IMR-90 (cell line): ENCODE measurements around the gene ALPK3. TPM values are rescaled to one million over a fixed set of nuclear protein-coding genes. Genes with fewer than 3 reads are reported as not detected.

Source experiments
- ATAC-seq: fragments of 200-7000 bp; cut with Tn5 transposase; 2 replicates; pipeline ENCODE4 v1.9.1; 2020; ENCODE audit warnings: low read depth, mild to moderate bottlenecking, moderate library complexity
- BruUV-seq: library from RNA; stranded (reverse); fragments of 400-500 nt; replicated peaks from 2 replicates; lab custom pipeline; 2021; lab: Mats Ljungman, UMichigan
- CTCF ChIA-PET: fragments of 300-600 bp; formaldehyde crosslinking; extraction: SDS; loops from one replicate; lab custom pipeline; 2021; ENCODE audit warnings: antibody characterized with exemption; lab: Yijun Ruan, JAX
- POLR2A ChIA-PET: fragments of 300-600 bp; sonication (Branson Sonifier 250); formaldehyde crosslinking; loops from one replicate; lab custom pipeline; 2022; ENCODE audit warnings: antibody characterized with exemption; ENCODE audit not compliant: unreplicated experiment; lab: Charles Lee
- DNase-seq: peaks from one replicate; pipeline ENCODE4 v3.0.0; 2013
- H2AFZ ChIP-seq: replicated peaks from 2 replicates; pipeline ENCODE3; 2013; ENCODE audit warnings: low read length, mild to moderate bottlenecking; ENCODE audit not compliant: poor library complexity
- H2AK5ac ChIP-seq: 2 replicates; pipeline ENCODE4 v1.6.1; 2013; ENCODE audit warnings: low read depth, low read length, inconsistent platforms
- H2AK9ac ChIP-seq: replicated peaks from 2 replicates; pipeline ENCODE3; 2013; ENCODE audit warnings: mild to moderate bottlenecking, low read depth, low read length, moderate library complexity; ENCODE audit not compliant: poor library complexity
- H2BK120ac ChIP-seq: 2 replicates; pipeline ENCODE4 v1.6.1; 2013; ENCODE audit warnings: low read depth, low read length, inconsistent platforms
- H2BK15ac ChIP-seq: 3 replicates; pipeline ENCODE4 v1.6.1; 2013; ENCODE audit warnings: low read depth, low read length, inconsistent platforms
- H2BK20ac ChIP-seq: 2 replicates; pipeline ENCODE4 v1.6.1; 2013; ENCODE audit warnings: low read depth, mild to moderate bottlenecking, inconsistent platforms, low read length, moderate library complexity
- H2BK5ac ChIP-seq: 2 replicates; pipeline ENCODE4 v1.6.1; 2013; ENCODE audit warnings: mild to moderate bottlenecking, low read depth, low read length, inconsistent platforms; ENCODE audit not compliant: poor library complexity, severe bottlenecking
- H3K14ac ChIP-seq: replicated peaks from 2 replicates; pipeline ENCODE4 v1.6.1; 2013; ENCODE audit warnings: low read depth, low read length, inconsistent platforms
- H3K18ac ChIP-seq: 2 replicates; pipeline ENCODE4 v1.6.1; 2013; ENCODE audit warnings: low read depth, low read length, control low read depth
- H3K23ac ChIP-seq: 2 replicates; pipeline ENCODE4 v1.6.1; 2013; ENCODE audit warnings: low read depth, low read length, inconsistent platforms
- H3K27ac ChIP-seq: 2 replicates; pipeline ENCODE4 v1.5.1; 2013; ENCODE audit warnings: mild to moderate bottlenecking, control low read depth, low read length; ENCODE audit not compliant: insufficient read depth
- H3K27me3 ChIP-seq: 2 replicates; pipeline ENCODE4 v1.6.1; 2013; ENCODE audit warnings: low read length; ENCODE audit not compliant: control insufficient read depth, insufficient read depth
- H3K36me3 ChIP-seq: 2 replicates; pipeline ENCODE4 v1.6.1; 2013; ENCODE audit warnings: low read length, mixed read lengths; ENCODE audit not compliant: control insufficient read depth, insufficient read depth
- H3K4ac ChIP-seq: 2 replicates; pipeline ENCODE4 v1.6.1; 2013; ENCODE audit warnings: low read depth, low read length, inconsistent platforms
- H3K4me1 ChIP-seq: 2 replicates; pipeline ENCODE4 v1.6.1; 2013; ENCODE audit warnings: low read length, mixed read lengths; ENCODE audit not compliant: control insufficient read depth, insufficient read depth
- H3K4me2 ChIP-seq: 2 replicates; pipeline ENCODE4 v1.6.1; 2013; ENCODE audit warnings: low read depth, mild to moderate bottlenecking, control low read depth, low read length, moderate library complexity
- H3K4me3 ChIP-seq: 2 replicates; pipeline ENCODE4 v1.5.1; 2013; ENCODE audit warnings: low read depth, mild to moderate bottlenecking, control low read depth, low read length, moderate library complexity; ENCODE audit not compliant: insufficient read depth
- H3K56ac ChIP-seq: 2 replicates; pipeline ENCODE4 v1.6.1; 2013; ENCODE audit warnings: low read length, inconsistent platforms; ENCODE audit not compliant: insufficient read depth; ENCODE audit errors: extremely low read depth
- H3K79me1 ChIP-seq, 2 experiments: 2 replicates each; pipeline ENCODE4 v1.6.1; 2013; ENCODE audit warnings: low read length in 2 of 2, inconsistent platforms in 1 of 2, low read depth in 1 of 2
- H3K9ac ChIP-seq: 2 replicates; pipeline ENCODE4 v1.6.1; 2013; ENCODE audit warnings: low read depth, low read length, control low read depth
- H3K9me1 ChIP-seq: 2 replicates; pipeline ENCODE4 v1.6.1; 2013; ENCODE audit warnings: low read length, inconsistent platforms; ENCODE audit not compliant: insufficient read depth
- H3K9me3 ChIP-seq: 2 replicates; pipeline ENCODE4 v1.6.1; 2013; ENCODE audit warnings: low read length; ENCODE audit not compliant: control insufficient read depth, insufficient read depth
- H4K20me1 ChIP-seq: 2 replicates; pipeline ENCODE4 v1.6.1; 2013; ENCODE audit warnings: low read length, inconsistent platforms; ENCODE audit not compliant: insufficient read depth
- H4K5ac ChIP-seq: 2 replicates; pipeline ENCODE4 v1.6.1; 2013; ENCODE audit warnings: mild to moderate bottlenecking, low read depth, low read length, control low read depth
- H4K8ac ChIP-seq, 2 experiments: 2 replicates each; pipeline ENCODE4 v1.6.1; 2013; ENCODE audit warnings: low read depth in 2 of 2, low read length in 2 of 2, control low read depth in 1 of 2, inconsistent platforms in 1 of 2
- H4K91ac ChIP-seq: 2 replicates; pipeline ENCODE4 v1.6.1; 2013; ENCODE audit warnings: low read depth, low read length, inconsistent platforms; ENCODE audit not compliant: insufficient read depth
- BHLHE40 ChIP-seq: fragments of 150-350 bp; IDR thresholded peaks from 2 replicates; pipeline ENCODE4 v1.6.1; 2016; ENCODE audit warnings: mild to moderate bottlenecking, low read depth, low read length
- CEBPB ChIP-seq: IDR thresholded peaks from 2 replicates; pipeline ENCODE4 v1.6.1; 2012; ENCODE audit warnings: low read depth, low read length, improper control_type of control experiment
- CHD1 ChIP-seq: IDR thresholded peaks from 2 replicates; pipeline ENCODE4 v1.6.1; 2012; ENCODE audit warnings: low read depth, low read length, improper control_type of control experiment
- ELK1 ChIP-seq: fragments of 150-350 bp; IDR thresholded peaks from 2 replicates; pipeline ENCODE4 v1.6.1; 2016; ENCODE audit warnings: low read depth, mild to moderate bottlenecking, low read length, moderate library complexity, borderline replicate concordance
- FOS ChIP-seq: fragments of 150-350 bp; IDR thresholded peaks from 2 replicates; pipeline ENCODE4 v1.6.1; 2016; ENCODE audit warnings: low read depth, low read length
- MAFK ChIP-seq: IDR thresholded peaks from 2 replicates; pipeline ENCODE4 v1.6.1; 2012; ENCODE audit warnings: low read depth, low read length, improper control_type of control experiment
- MAZ ChIP-seq: IDR thresholded peaks from 2 replicates; pipeline ENCODE4 v1.6.1; 2012; ENCODE audit warnings: low read depth, mild to moderate bottlenecking, low read length, improper control_type of control experiment, moderate library complexity, borderline replicate concordance
- MXI1 ChIP-seq: IDR thresholded peaks from 2 replicates; pipeline ENCODE4 v1.6.1; 2012; ENCODE audit warnings: low read depth, mild to moderate bottlenecking, low read length, moderate library complexity, borderline replicate concordance
- NFE2L2 ChIP-seq: fragments of 150-350 bp; IDR thresholded peaks from 2 replicates; pipeline ENCODE4 v1.6.1; 2016; ENCODE audit warnings: low read depth, mild to moderate bottlenecking, low read length
- POLR2A ChIP-seq: IDR thresholded peaks from 2 replicates; pipeline ENCODE4 v1.6.1; 2012; ENCODE audit warnings: mild to moderate bottlenecking, low read depth, low read length
- RAD21 ChIP-seq: IDR thresholded peaks from 2 replicates; pipeline ENCODE4 v1.6.1; 2012; ENCODE audit warnings: low read length, improper control_type of control experiment
- RFX5 ChIP-seq: IDR thresholded peaks from 2 replicates; pipeline ENCODE4 v1.8.0; 2012; ENCODE audit warnings: low read depth, mild to moderate bottlenecking, low read length, moderate library complexity
- SMC3 ChIP-seq: fragments of 150-350 bp; IDR thresholded peaks from 2 replicates; pipeline ENCODE4 v1.6.1; 2016; ENCODE audit warnings: low read depth, mild to moderate bottlenecking, antibody characterized with exemption, low read length, moderate library complexity
- USF2 ChIP-seq: fragments of 150-350 bp; IDR thresholded peaks from 2 replicates; pipeline ENCODE4 v1.6.1; 2017; ENCODE audit warnings: mild to moderate bottlenecking, antibody characterized with exemption, low read length, low read depth
- WGBS, 2 experiments: methylation state at CpG; one replicate each; pipeline versions ENCODE4 v1.1.5 to v1.1.7; 2013; ENCODE audit warnings: missing lambda C conversion rate in 2 of 2; ENCODE audit not compliant: insufficient read length in 1 of 2; ENCODE audit errors: extremely low coverage in 2 of 2; 5-methylcytosine and 5-hydroxymethylcytosine counted together
- dilution Hi-C: fragments of 300-500 bp; cut with HindIII; formaldehyde crosslinking; loops from one replicate; pipeline ENCODE4 v1.14.3; 2018; ENCODE audit warnings: low sequenced_read_pairs; ENCODE audit not compliant: unreplicated experiment
- in situ Hi-C: fragments of 300-500 bp; cut with MboI; formaldehyde crosslinking; loops from 3 replicates; pipeline ENCODE4 v1.14.3; 2019; ENCODE audit warnings: low sequenced_read_pairs, inconsistent platforms, mixed read lengths
- intact Hi-C: fragments of 100-400 bp; cut with micrococcal nuclease; formaldehyde crosslinking; loops from 2 replicates; pipeline ENCODE4 v1.10.0; 2022
- polyA plus RNA-seq, 3 experiments: library from polyadenylated mRNA; depleted of rRNA; stranded (reverse); fragments of >200 nt; gene quantifications; 2 replicates each; pipeline ENCODE4 v1.2.3, GENCODE V29; 2012; ENCODE audit warnings: low replicate concordance in 1 of 3
- total RNA-seq: library from RNA; depleted of rRNA; stranded (reverse); fragments of >200 nt; gene quantifications from 2 replicates; pipeline ENCODE4 v1.2.3, GENCODE V29; 2012
- TF ChIP-seq, protein P1 (sequence below): conservative IDR thresholded peaks from 2 replicates; pipeline ENCODE4 v1.5.1; 2012; ENCODE audit warnings: mild to moderate bottlenecking, low read depth, low read length, improper control_type of control experiment

The ALPK3 gene
- total and polyA plus RNA-seq, 2 of the 4 experiments (the other 2 are of a cell fraction) = under 0.01 to 0.26 TPM

- Histone ChIP-seq H4K5ac (no peak overlapping the region), H2BK5ac (no peak overlapping the region), H3K56ac (no peak overlapping the region), H4K91ac (no peak overlapping the region), H4K20me1 (peaks cover 3% of the 10 kb centered on the region; the same call in 1 of the 2 replicates), H2AFZ (no peak overlapping the region), H4K8ac (no peak overlapping the region), H3K4ac (no peak overlapping the region), H3K4me2 (no peak overlapping the region), H3K79me1 (no peaks in the 10 kb centered on the region), H3K14ac (no peak overlapping the region), H3K27me3 (peaks cover 33% of the 10 kb centered on the region), H3K23ac (no peak overlapping the region), H3K18ac (no peak overlapping the region), H3K9ac (no peak overlapping the region), H2AK5ac (no peak overlapping the region), H2BK20ac (no peak overlapping the region), H2BK120ac (no peak overlapping the region), H3K4me3 (no peak overlapping the region), H3K9me3 (no peaks in the 10 kb centered on the region), H3K4me1 (no peaks in the 10 kb centered on the region), H3K9me1 (peaks cover 3% of the 10 kb centered on the region), H2BK15ac (no peak overlapping the region), H3K36me3 (no peaks in the 10 kb centered on the region), H2AK9ac (no peak overlapping the region), H3K27ac (no peak overlapping the region)
- WGBS, 2 experiments = 50% methylated on average over 2 of the region's 14 CpGs; no CpG with 5 or more reads in 1 of the 2 experiments
- in situ Hi-C loops (no loop called here), intact Hi-C loops (no loop called here), dilution Hi-C loops (no loop called here)
- CTCF ChIA-PET = interaction anchor here (0.6 to 1.8 kb wide), 2 partner anchors 100 to 199 kb away, joined by 4 to 7 read pairs; no protein-coding TSS in a partner anchor
- POLR2A ChIA-PET = no interaction called here
- DNase-seq = no peak
- BruUV-seq = no TSS peak
- no peak for ATAC-seq
- TF ChIP-seq POLR2A (no peak), FOS (no peak), RFX5 (no peak), SMC3 (no peak), CHD1 (no peak), MAZ (no peak), USF2 (no peak), MXI1 (no peak), RAD21 (no peak), NFE2L2 (no peak), MAFK (no peak), BHLHE40 (no peak), CEBPB (no peak), ELK1 (no peak)
- TF ChIP-seq, protein P1, sequence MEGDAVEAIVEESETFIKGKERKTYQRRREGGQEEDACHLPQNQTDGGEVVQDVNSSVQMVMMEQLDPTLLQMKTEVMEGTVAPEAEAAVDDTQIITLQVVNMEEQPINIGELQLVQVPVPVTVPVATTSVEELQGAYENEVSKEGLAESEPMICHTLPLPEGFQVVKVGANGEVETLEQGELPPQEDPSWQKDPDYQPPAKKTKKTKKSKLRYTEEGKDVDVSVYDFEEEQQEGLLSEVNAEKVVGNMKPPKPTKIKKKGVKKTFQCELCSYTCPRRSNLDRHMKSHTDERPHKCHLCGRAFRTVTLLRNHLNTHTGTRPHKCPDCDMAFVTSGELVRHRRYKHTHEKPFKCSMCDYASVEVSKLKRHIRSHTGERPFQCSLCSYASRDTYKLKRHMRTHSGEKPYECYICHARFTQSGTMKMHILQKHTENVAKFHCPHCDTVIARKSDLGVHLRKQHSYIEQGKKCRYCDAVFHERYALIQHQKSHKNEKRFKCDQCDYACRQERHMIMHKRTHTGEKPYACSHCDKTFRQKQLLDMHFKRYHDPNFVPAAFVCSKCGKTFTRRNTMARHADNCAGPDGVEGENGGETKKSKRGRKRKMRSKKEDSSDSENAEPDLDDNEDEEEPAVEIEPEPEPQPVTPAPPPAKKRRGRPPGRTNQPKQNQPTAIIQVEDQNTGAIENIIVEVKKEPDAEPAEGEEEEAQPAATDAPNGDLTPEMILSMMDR = no peak
These were observed 11.1 kb downstream of the ALPK3 start for GRCh38 chr15:84828086-84828908.
